MCF 10A (cell line): ENCODE results near the gene NECTIN1. TPM values are rescaled to one million over a fixed set of nuclear protein-coding genes. Genes with fewer than 3 reads are reported as not detected.
A peak's percentile ranks its signal among the peaks of the same experiment; 100 is the strongest.

Experiments used
- BruUV-seq: library from RNA; stranded (reverse); fragments of 400-500 nt; replicated peaks from 2 replicates; lab custom pipeline; 2021; lab: Mats Ljungman, UMichigan
- CTCF ChIA-PET: fragments of 300-600 bp; sonication (Branson Sonifier 250); formaldehyde crosslinking; extraction: SDS; loops from one replicate; lab custom pipeline; 2021; ENCODE audit warnings: antibody characterized with exemption, inconsistent platforms; lab: Yijun Ruan, JAX
- POLR2A ChIA-PET: fragments of 300-600, 350-650 bp; sonication (Branson Sonifier 250); formaldehyde crosslinking; extraction: SDS; loops from one replicate; lab custom pipeline; 2020; ENCODE audit warnings: antibody characterized with exemption, inconsistent platforms; lab: Yijun Ruan, JAX
- DNase-seq: peaks from one replicate; pipeline ENCODE4 v3.0.0-alpha.2; 2018; ENCODE audit not compliant: unreplicated experiment
- H3K27ac Mint-ChIP-seq: one replicate; pipeline ENCODE4 v1.8.0; 2022; ENCODE audit warnings: mild to moderate bottlenecking, low read depth, mixed read lengths; ENCODE audit not compliant: unreplicated experiment
- H3K27me3 Mint-ChIP-seq: one replicate; pipeline ENCODE4 v1.8.0; 2022; ENCODE audit warnings: mixed read lengths; ENCODE audit not compliant: insufficient read depth, unreplicated experiment
- H3K36me3 Mint-ChIP-seq: one replicate; pipeline ENCODE4 v1.8.0; 2022; ENCODE audit warnings: mild to moderate bottlenecking, moderate library complexity, mixed read lengths; ENCODE audit not compliant: insufficient read depth, unreplicated experiment
- H3K4me1 Mint-ChIP-seq: one replicate; pipeline ENCODE4 v1.8.0; 2022; ENCODE audit warnings: mixed read lengths; ENCODE audit not compliant: insufficient read depth, unreplicated experiment
- H3K4me3 Mint-ChIP-seq: one replicate; pipeline ENCODE4 v1.8.0; 2022; ENCODE audit warnings: mild to moderate bottlenecking, moderate library complexity, mixed read lengths; ENCODE audit not compliant: unreplicated experiment
- H3K9me3 Mint-ChIP-seq: one replicate; pipeline ENCODE4 v1.8.0; 2022; ENCODE audit warnings: mixed read lengths; ENCODE audit not compliant: unreplicated experiment
- intact Hi-C: fragments of 100-400 bp; cut with micrococcal nuclease; formaldehyde crosslinking; loops from 2 replicates; pipeline ENCODE4 v1.14.1; 2022
- total RNA-seq: library from RNA; stranded (reverse); gene quantifications from 2 replicates; pipeline ENCODE4 v1.2.3, GENCODE V29; 2022
- TF ChIP-seq, protein P1 (sequence below): fragments of 200-600 bp; IDR thresholded peaks from one replicate; pipeline ENCODE4 v1.8.0; 2022; ENCODE audit warnings: antibody characterized with exemption, mild to moderate bottlenecking; ENCODE audit not compliant: unreplicated experiment

Gene NECTIN1
- total RNA-seq, 1 experiment from 2014 or later = 59.2 TPM

DNA sequence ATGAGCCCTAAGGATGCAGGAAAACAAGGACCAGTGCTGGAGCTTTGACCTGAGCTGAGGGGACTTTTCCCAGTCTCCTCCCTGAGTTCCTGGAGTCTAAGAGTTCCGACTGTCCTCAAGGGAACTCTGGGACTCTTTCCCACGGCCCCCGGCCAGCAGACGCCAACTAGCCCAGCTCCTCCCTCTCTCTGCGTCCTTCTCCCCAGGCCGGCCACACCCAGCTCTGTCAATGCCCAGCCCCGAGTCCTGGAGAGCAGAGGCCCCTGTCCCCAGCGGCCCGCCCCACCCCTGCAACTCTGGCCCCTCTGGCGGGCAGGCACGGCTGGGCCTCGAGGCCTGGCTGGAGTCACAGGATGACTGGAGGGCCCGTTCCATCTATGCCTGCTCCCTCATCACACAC, 29.8 kb downstream of the NECTIN1 start:
- DNase-seq = peak; percentile 82
- ChIA-PET CTCF (interaction anchor here (0.6 to 2.6 kb wide), 5 partner anchors 28 to 588 kb away, joined by 3 to 12 read pairs (median 4); partner anchors contain the start of gene NECTIN1), POLR2A (interaction anchor here (0.6 to 3.2 kb wide), 8 partner anchors 8 to 32 kb away, joined by 3 to 20 read pairs (median 4); no protein-coding TSS in a partner anchor)
- TF ChIP-seq, protein P1, sequence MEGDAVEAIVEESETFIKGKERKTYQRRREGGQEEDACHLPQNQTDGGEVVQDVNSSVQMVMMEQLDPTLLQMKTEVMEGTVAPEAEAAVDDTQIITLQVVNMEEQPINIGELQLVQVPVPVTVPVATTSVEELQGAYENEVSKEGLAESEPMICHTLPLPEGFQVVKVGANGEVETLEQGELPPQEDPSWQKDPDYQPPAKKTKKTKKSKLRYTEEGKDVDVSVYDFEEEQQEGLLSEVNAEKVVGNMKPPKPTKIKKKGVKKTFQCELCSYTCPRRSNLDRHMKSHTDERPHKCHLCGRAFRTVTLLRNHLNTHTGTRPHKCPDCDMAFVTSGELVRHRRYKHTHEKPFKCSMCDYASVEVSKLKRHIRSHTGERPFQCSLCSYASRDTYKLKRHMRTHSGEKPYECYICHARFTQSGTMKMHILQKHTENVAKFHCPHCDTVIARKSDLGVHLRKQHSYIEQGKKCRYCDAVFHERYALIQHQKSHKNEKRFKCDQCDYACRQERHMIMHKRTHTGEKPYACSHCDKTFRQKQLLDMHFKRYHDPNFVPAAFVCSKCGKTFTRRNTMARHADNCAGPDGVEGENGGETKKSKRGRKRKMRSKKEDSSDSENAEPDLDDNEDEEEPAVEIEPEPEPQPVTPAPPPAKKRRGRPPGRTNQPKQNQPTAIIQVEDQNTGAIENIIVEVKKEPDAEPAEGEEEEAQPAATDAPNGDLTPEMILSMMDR = no peak
- Mint-ChIP-seq H3K36me3 (peaks cover 5% of the 10 kb centered on the region), H3K4me1 (peaks cover 58% of the 10 kb centered on the region), H3K4me3 (no peak overlapping the region), H3K9me3 (no peaks in the 10 kb centered on the region), H3K27ac (peak overlapping the region; percentile 35), H3K27me3 (no peaks in the 10 kb centered on the region)
- BruUV-seq = no TSS peak
- intact Hi-C loops = no loop called here

DNA sequence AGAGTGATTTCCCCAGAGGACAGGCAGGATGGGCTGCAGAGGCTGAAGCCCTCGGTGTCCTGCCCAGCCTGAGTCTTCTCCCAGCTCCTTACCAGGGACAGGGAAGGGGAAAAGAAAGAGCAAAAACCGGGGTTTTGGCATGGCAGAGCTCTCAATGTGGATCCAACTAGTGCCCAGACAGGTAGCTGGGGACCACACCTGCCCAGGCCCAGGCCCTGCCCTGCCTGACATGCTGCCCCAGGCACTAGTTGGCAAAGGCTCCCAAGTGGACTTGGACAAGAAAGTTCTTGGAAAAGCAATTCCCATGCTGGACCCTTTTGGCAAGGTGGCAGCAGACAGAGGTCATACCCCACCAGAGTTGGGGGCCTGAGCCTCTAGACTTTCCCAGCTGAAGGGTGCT, 31.1 kb downstream of the NECTIN1 start:
- POLR2A ChIA-PET = interaction anchor here (0.6 to 2.9 kb wide), 5 partner anchors 21 to 41 kb away, joined by 3 to 38 read pairs (median 4); partner anchors contain the start of gene NECTIN1
- CTCF ChIA-PET = interaction anchor here (0.5 to 5.2 kb wide), 4 partner anchors 8 to 637 kb away, joined by 3 to 36 read pairs (median 8); partner anchors contain the start of gene NECTIN1
- BruUV-seq = no TSS peak
- no peaks in the 10 kb centered on the region for H3K9me3 Mint-ChIP-seq
- peak; percentile 51 for DNase-seq
- TF ChIP-seq, protein P1 = no peak
- H3K27me3 Mint-ChIP-seq = no peaks in the 10 kb centered on the region
- H3K27ac Mint-ChIP-seq = peak overlapping the region; percentile 93
- H3K4me1 Mint-ChIP-seq = peaks cover 70% of the 10 kb centered on the region
- H3K4me3 Mint-ChIP-seq = no peak overlapping the region
- intact Hi-C loops = no loop called here
- peaks cover 5% of the 10 kb centered on the region for H3K36me3 Mint-ChIP-seq

DNA sequence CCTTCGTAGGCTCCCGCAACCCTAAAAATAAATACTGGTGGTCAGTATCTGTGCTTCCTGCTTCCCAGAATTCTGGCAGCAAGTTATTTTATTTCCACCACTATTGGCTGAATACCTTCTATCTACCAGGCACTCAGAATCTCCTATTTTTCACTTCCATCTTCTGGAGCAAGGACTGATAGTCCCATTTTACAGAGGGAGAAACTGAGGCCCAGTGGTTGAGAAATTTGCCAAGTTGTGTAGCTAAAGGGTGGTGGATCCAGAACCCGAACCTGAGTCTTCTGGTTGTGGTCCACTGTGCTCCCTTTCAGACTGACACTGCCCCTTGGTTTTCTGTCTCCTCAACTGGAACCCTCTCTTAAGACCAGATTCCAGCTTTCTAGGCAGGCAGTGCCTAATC, 31.6 kb downstream of the NECTIN1 start:
- no TSS peak for BruUV-seq
- ChIA-PET CTCF (interaction anchor here (0.6 to 5.2 kb wide), 3 partner anchors 8 to 32 kb away, joined by 3 to 36 read pairs (median 12); partner anchors contain the start of gene NECTIN1), POLR2A (interaction anchor here (0.6 to 4.8 kb wide), 12 partner anchors 12 to 1775 kb away, joined by 3 to 38 read pairs (median 4); partner anchors contain the start of genes NECTIN1 and TRIM29)
- DNase-seq = no peak
- intact Hi-C loops = no loop called here
- Mint-ChIP-seq H3K27ac (peak overlapping the region; percentile 93), H3K4me1 (peaks cover 70% of the 10 kb centered on the region), H3K36me3 (peaks cover 5% of the 10 kb centered on the region), H3K9me3 (no peaks in the 10 kb centered on the region), H3K4me3 (peak overlapping the region; percentile 70), H3K27me3 (no peaks in the 10 kb centered on the region)
- TF ChIP-seq, protein P1 = no peak

DNA sequence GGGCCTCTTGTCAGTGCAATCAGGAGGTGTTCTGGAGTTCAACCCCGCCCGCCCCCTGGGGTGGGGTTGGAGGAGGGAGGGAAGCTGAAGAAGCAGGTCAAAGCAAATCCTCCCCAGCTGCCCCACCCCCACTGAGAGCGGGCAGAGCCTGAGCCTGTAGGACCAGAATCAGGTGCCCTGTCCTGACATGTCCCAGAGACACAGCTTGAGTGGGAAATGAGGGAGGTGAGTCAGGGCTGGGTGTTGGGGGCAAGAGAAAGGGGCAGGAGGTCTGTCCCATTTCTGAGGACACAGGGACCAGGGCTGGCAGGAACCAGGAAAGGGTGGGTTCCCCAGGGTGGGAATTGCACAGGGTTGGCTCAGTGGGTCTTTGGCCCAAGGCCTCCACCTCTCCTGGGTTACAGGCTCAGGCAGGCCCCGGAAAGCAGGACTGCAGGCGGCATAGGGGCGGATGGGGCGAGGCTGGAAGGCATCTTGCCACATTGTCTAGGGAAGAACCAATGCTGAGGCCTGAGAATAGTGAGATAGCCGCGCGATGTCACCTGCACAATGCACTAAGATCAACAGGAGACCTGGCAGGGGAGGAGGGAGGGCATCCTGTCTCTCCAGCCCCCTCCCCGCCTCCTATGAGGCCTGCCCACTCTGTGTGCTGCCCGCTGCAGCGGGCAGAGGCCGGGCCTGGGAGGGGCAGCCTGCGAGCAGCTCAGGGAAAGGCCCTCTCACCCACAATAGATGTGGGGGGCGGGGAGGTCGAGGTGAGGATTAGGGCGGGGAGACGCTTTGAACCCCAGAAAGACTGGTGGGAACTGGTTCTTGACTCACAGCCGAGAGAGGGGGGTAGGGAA, 32.4 kb downstream of the NECTIN1 start:
- Mint-ChIP-seq H3K27me3 (no peaks in the 10 kb centered on the region), H3K36me3 (no peaks in the 10 kb centered on the region), H3K4me1 (peaks cover 71% of the 10 kb centered on the region), H3K27ac (peak overlapping the region; percentile 93), H3K9me3 (no peaks in the 10 kb centered on the region), H3K4me3 (peak overlapping the region; percentile 70)
- CTCF ChIA-PET = interaction anchor here (1.0 to 7.9 kb wide), 4 partner anchors 31 to 412 kb away, joined by 3 to 56 read pairs (median 24); partner anchors contain the start of gene NECTIN1
- DNase-seq = peak; percentile 97
- POLR2A ChIA-PET = interaction anchor here (0.5 to 4.8 kb wide), 13 partner anchors 8 to 1776 kb away, joined by 3 to 38 read pairs (median 4); partner anchors contain the start of genes NECTIN1 and TRIM29
- intact Hi-C loops = loop anchor here (1.0 kb wide), 2 partner anchors 30 kb away; no protein-coding TSS in a partner anchor
- TSS peak; percentile 44 for BruUV-seq
- TF ChIP-seq, protein P1 = no peak
